NCI-H2227 treated with DMSO at 0.1 percent for 48 hours (cell line): Measurements from ENCODE around the gene XKR3.
"Not testable (repeated sequence)": the region's sequence is repeated elsewhere in the genome, so short reads cannot be mapped to it uniquely, and the experiment has no call there.

Source experiments
- DNase-seq: peaks from one replicate; lab custom pipeline; 2025; lab: John Stamatoyannopoulos, UW

The XKR3 gene

DNA sequence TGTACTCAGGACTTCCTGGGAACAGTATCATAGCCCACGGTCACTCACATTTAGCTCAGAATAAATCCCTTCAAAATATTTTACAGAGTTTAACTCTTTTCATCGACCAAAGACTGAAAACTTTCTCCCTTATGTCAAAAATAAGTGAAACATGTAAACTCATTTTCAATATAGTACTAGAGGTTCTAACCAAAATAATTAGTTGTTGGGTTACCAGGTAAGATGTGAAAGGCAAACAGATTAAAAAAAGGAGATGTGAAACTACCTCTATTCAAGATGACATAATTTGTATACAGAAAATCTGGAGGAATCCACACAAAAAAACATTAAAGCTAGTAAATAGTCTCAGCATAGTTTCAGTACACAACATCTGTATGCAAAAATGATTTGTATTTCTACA, 20.3 kb downstream of the XKR3 start:
- DNase-seq, result no peak

GRCh38 chr22:16803255-16803917, 21.8 kb downstream of the XKR3 start:
- no peak for DNase-seq

GRCh38 chr22:16801571-16801970, 23.6 kb downstream of the XKR3 start:
- no peak for DNase-seq

DNA sequence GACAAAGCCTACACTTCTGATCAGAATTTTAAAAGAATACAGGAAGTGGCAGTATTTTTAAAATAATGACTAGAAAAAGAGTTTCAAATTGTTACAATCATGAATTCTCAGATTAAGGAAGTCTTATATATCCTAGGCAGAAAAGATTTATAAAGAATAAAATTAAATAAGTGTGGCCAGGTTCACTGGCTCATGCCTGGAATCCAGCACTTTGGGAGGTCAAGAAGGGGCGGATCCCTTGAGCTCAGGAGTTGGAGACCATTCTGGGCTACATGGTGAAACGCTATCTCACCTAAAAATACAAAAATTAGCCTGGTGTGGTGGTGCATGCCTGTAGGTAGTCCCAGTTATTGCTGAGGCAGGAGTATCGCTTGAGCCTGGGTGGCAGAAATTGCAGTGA, 24.1 kb downstream of the XKR3 start:
- no peak for DNase-seq

GRCh38 chr22:16800358-16800757, 24.9 kb downstream of the XKR3 start:
- DNase-seq, result no peak

GRCh38 chr22:16795504-16795903, 29.7 kb downstream of the XKR3 start:
- DNase-seq, result not testable (repeated sequence)

- no peak for DNase-seq
These were observed 31.4 kb downstream of the XKR3 start for GRCh38 chr22:16793831-16794230.

GRCh38 chr22:16789860-16790493, 35.2 kb downstream of the XKR3 start:
- DNase-seq, result no peak

DNA sequence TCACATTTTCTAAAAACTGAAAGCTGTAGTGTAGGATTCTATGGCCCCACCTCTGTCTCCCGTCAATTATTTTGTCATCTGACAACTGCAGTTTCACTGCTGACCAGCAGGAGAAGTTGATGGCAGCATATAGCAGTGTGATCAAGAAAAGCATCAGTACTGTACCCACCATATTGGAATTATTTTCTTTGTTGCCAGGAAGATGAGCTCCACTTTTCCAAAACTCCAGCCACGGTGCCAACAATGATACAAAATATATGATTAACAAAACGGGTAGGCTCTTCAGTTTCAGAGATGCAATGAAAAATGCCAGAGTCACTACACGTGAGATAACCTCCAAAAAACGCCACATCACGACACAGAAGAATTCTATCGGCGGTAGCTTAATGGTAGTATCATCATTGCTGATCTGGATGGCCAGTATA, 41.3 kb downstream of the XKR3 start:
- peak; percentile 2 for DNase-seq

DNA sequence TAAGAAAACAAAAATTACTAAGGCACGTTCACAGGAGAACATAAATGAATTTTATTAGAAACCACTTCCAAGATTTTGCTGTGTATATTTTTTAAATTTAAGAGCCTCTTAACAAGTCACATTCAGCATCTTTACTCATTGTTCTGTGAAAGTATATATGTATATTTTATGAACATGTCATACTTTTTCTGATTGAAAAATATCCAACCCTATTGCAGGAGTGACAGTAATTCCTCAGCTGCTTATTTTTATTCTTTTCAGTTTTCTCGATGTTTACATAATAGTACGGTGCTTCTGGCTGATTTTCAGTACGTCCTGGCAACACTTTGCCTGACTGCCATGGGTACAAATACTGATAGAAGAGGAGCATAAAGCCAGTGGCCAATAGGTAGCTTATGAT, 41.8 kb downstream of the XKR3 start:
- no peak for DNase-seq

- no peak for DNase-seq
These were observed 43.4 kb downstream of the XKR3 start for GRCh38 chr22:16781764-16782329.

DNA sequence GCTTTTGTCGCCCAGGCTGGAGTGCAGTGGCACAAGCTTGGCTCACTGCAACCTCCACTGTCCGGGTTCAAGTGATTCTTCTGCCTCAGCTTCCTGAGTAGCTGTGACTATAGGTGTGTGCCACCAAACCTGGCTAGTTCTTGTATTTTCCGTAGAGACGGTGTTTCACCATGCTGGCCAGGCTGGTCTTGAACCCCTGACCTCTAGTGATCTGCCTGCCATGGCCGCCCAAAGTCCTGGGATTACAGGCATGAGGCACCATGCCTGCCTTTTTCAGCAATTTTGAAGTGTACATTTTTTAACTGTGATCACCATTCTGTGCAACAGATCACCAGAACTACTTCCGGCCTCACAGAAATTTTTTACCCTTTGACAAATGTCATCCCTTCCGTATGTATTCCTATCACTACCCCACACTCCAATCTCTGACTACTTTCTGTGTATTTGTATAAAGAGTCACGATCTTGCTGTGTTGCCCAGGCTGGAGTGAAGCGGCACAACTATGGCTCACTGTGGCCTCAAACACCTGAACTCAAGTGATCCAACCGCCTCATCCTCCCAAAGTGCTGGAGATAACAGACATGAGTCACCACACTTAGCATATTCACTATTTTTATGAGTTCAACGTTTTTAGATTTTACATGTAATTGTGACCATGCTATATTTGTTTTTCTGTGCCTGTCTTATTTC, 44.0 kb downstream of the XKR3 start:
- DNase-seq, result no peak

- DNase-seq, result no peak
These were observed 47.8 kb downstream of the XKR3 start for GRCh38 chr22:16777284-16777924.

DNA sequence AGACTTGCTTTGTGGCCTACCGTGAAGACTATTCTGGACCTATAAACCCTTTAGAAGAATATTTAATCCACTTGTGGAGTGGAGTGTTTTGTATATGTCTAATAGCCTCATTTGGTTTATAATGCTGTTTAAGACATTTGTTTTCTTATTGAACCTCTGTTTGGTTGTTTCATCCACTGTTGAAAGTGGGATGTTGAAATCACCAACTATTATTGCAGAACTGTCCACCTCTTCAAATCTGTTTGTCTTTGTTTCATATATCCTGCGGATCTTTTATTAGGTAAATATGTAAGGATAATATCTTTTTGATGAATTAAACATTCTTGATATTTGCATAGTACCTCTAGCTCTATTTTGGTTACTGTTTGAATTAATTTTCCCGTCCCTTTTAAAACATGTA, 49.1 kb downstream of the XKR3 start:
- no peak for DNase-seq

GRCh38 chr22:16774911-16775500, 50.2 kb downstream of the XKR3 start:
- no peak for DNase-seq

- DNase-seq, result not testable (repeated sequence)
These were observed 53.6 kb downstream of the XKR3 start for GRCh38 chr22:16771569-16771968.

- not testable (repeated sequence) for DNase-seq
These were observed 57.3 kb downstream of the XKR3 start for GRCh38 chr22:16767927-16768326.

GRCh38 chr22:16762224-16762623, 63.0 kb downstream of the XKR3 start:
- not testable (repeated sequence) for DNase-seq

GRCh38 chr22:16760416-16760815, 64.8 kb downstream of the XKR3 start:
- DNase-seq, result not testable (repeated sequence)

GRCh38 chr22:16749282-16749681, 75.9 kb downstream of the XKR3 start:
- DNase-seq, result not testable (repeated sequence)

DNA sequence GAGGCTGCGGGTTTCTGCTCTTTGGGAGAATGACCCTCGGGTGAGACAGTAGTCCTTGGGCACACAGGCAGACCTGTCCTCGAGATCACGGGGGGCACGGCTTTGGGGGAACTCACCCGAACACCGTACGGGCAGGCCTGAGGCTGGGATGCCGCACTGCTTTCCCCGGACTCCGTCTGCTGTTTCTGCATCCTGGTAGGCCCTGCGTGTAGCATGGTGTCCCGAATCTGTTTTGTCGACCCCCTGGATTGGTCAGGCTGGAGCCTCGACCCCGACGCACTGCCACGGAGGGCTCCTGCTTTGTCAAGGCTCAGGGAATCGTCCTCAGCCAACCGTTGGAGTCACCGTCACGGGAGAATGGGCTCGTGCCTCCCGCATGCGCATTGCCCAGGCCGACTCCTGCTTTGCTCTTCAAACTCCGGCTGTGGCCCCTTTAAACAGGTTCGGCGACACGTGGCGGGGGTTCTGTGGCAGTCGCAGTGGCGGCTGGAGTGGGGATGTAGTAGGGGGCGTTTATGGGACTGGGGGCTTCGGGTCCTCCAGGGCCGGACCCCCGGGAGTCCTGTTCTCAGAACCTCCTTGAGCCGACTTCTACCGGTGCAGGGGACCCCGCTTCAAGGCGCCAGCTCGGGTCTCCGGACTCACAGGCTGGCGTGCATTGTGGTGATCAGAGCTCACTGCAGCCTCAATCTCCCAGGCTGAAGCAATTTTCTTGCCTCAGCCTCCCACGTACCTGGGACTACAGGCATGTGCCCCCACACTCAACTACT, 76.9 kb downstream of the XKR3 start:
- not testable (repeated sequence) for DNase-seq
